ENCODE measurements around the gene TOB2.
"Not testable (repeated sequence)": the region's sequence is repeated elsewhere in the genome, so short reads cannot be mapped to it uniquely, and the experiment has no call there.

The TOB2 gene

GRCh38 chr22:41436322-41437113 is 10.1 kb downstream of the TOB2 start:
- no peak for TF ChIP-seq CTCF (IDR thresholded peaks at IDR 0.05; ENCODE audit: insufficient read depth, low read depth, low read length, missing control alignments)
- no peak for DNase-seq (ENCODE audit: low read depth)
- H3K4me3 ChIP-seq (ENCODE audit: low read depth, low read length), result no peak overlapping the region

GRCh38 chr22:41435560-41435959 is 11.0 kb downstream of the TOB2 start:
- no peak overlapping the region for H3K4me3 ChIP-seq (ENCODE audit: low read depth, low read length)
- no peak for DNase-seq (ENCODE audit: low read depth)
- TF ChIP-seq CTCF (IDR thresholded peaks at IDR 0.05; ENCODE audit: insufficient read depth, low read depth, low read length, missing control alignments), result no peak

- DNase-seq (ENCODE audit: low read depth); H3K4me3 ChIP-seq (ENCODE audit: low read depth, low read length): not testable (repeated sequence)
These were observed 12.1 kb downstream of the TOB2 start for GRCh38 chr22:41434361-41435003.

GRCh38 chr22:41433480-41433879 is 13.1 kb downstream of the TOB2 start:
- DNase-seq (ENCODE audit: low read depth), result not testable (repeated sequence)

DNA sequence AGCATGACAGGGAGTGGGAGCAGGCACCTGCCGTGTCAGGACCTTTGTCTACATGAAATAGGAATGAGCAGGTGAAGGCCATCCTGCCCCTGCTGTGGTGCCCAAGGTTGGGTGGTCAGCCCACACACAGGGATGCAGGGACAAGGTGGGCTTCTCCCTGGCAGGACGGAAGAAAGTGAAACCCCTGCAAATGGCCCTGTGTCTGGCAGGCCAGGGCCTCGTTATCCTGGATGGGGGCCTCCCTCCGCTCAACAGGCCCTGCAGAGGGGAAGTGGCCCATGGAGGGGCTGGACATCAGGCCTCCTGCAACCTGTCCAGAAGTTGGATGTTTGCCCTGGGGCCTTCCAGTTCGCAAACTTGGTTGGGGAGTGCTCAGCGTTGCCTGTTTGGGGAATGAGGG is 14.9 kb downstream of the TOB2 start:
- DNase-seq (ENCODE audit: low read depth), result no peak
- no peak overlapping the region for H3K4me3 ChIP-seq (ENCODE audit: low read depth, low read length)

More at GRCh38 chr22:41433480-41433879, 13.1 kb downstream of the TOB2 start:
- not testable (repeated sequence) for H3K4me3 ChIP-seq (ENCODE audit: low read depth, low read length)

GRCh38 chr22:41429951-41430332 is 16.7 kb downstream of the TOB2 start:
- H3K4me3 ChIP-seq (ENCODE audit: low read depth, low read length), result no peak overlapping the region
- no peak for TF ChIP-seq CTCF (IDR thresholded peaks at IDR 0.05; ENCODE audit: insufficient read depth, low read depth, low read length, missing control alignments)
- no peak for DNase-seq (ENCODE audit: low read depth)

More for the DNA sequence above, 14.9 kb downstream of the TOB2 start:
- TF ChIP-seq CTCF (IDR thresholded peaks at IDR 0.05; ENCODE audit: insufficient read depth, low read depth, low read length, missing control alignments), result no peak

DNA sequence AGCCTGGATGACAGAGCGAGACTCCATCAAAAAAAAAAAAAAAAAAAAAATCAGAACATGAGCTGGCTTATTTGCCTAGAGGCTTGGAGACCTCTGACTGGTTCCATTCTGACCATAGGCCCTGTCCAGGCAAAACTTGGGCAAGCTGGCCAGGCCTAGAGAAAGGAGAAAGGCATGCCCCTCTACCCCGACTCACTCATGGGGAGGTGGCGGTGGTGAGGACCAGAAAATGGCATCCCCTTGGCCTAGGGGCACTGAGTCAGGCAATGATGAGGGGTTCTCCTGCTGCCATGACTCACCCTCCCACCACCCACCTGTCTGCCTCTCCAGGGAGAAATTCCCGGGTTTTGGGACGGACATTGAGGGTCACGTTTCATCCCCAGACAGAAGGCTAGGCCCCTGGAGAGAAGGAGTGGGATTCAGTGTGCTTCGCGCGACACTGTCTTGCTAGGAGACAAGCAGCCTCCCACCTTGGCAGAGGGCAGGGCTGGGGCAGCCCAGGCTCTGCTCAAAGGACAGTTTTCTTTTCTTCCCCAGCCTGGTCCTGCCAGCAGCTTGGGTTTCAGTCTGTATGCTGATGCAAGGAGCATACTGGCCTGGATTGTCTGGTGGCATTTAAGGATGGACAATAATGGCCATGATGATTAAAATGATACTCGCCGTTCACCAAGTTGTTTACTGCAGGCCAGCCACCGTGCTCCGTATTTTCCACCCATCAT is 17.2 kb downstream of the TOB2 start:
- no peak for DNase-seq (ENCODE audit: low read depth)
- no peak for TF ChIP-seq CTCF (IDR thresholded peaks at IDR 0.05; ENCODE audit: insufficient read depth, low read depth, low read length, missing control alignments)
- no peak overlapping the region for H3K4me3 ChIP-seq (ENCODE audit: low read depth, low read length)

All from GM12865 (cell line).